Pancreas (tissue), 10 donors: Measurements from ENCODE around the gene MICB. TPM values are rescaled to one million over a fixed set of nuclear protein-coding genes. Genes with fewer than 3 reads are reported as not detected.

ENCODE experiments used
- ATAC-seq, 4 donors: fragments of 200-7000 bp; cut with Tn5 transposase; one replicate each; pipeline versions ENCODE4 v1.8.0 to v1.9.1; 2020; ENCODE audit warnings: mild to moderate bottlenecking in 4 of 4, moderate library complexity in 4 of 4
- DNase-seq, 6 donors: peaks; one replicate each; pipeline ENCODE4 v3.0.0-alpha.2; 2020
- FAIRE-seq: peaks from 2 replicates; lab custom pipeline; 2012; peaks lifted over from hg19 to GRCh38; lab: Jason Lieb, UNC
- H3K27ac ChIP-seq, 4 donors: fragments of 200-600 bp; sonication (generic); 1 replicate in 3 of 4; 2 replicates in 1 of 4; pipeline versions ENCODE4 v1.5.0 to v1.8.0; 2020
- H3K27me3 ChIP-seq, 4 donors: fragments of 200-600 bp; one replicate each; pipeline ENCODE4 v1.8.0; 2021
- H3K36me3 ChIP-seq, 3 donors: fragments of 200-600 bp; sonication (generic) in 1 of 3; one replicate each; pipeline versions ENCODE4 v1.5.0 to v1.8.0; 2020 to 2021
- H3K4me1 ChIP-seq, 3 donors: fragments of 200-600 bp; one replicate each; pipeline ENCODE4 v1.8.0; 2021
- H3K4me3 ChIP-seq, 4 donors: fragments of 200-600 bp; sonication (generic) in 2 of 4; one replicate each; pipeline versions ENCODE4 v1.5.0 to v1.8.0; 2020 to 2021
- H3K9me3 ChIP-seq, 4 donors: fragments of 200-600 bp; one replicate each; pipeline ENCODE4 v1.8.0; 2021
- WGBS, 2 donors: extraction: QIAGEN DNeasy Blood & Tissue Kit; methylation state at CpG; one replicate each; pipeline ENCODE4 v1.1.7; 2013; 5-methylcytosine and 5-hydroxymethylcytosine counted together
- intact Hi-C, 3 donors: fragments of 100-400 bp; cut with DNase I; formaldehyde crosslinking; loops; one replicate each; pipeline versions ENCODE4 v1.11.1 to v1.14.2; 2022
- polyA plus RNA-seq, 2 donors: library from polyadenylated mRNA; stranded (reverse); fragments of 200-250 nt; gene quantifications; one replicate each; pipeline ENCODE4 v1.2.3, GENCODE V29; 2013
- total RNA-seq, 6 donors: library from RNA; stranded (reverse); fragmentation: NEBNext Ultra II Directional in 4 of 6; extraction: Animal tissue kit (Norgen Biotek cat#: 25700) in 4 of 6; gene quantifications; one replicate each; pipeline versions ENCODE4 v1.2.1 to v1.2.4, GENCODE V29; 2021 to 2023
- TF ChIP-seq, protein P1 (sequence below), 4 donors: fragments of 200-600 bp; sonication (generic) in 3 of 4; IDR thresholded peaks; one replicate each; pipeline versions ENCODE4 v1.5.0 to v1.8.0; 2021; ENCODE audit warnings: antibody characterized with exemption in 4 of 4
- donor health status: healthy with polysubstance abuse.
- donor health status: DM: no; HTN: no; CAD: no; lungs with moderate emphysema.
- donor health status: DM: no; HTN: no; CAD: no.
- donor health status: control.
- donor health status: control.
- donor health status: Bipolar disorder and iron deficiency.
- donor health status: DM: yes; HTN: yes; CAD: no.
- donor health status: DM: no; HTN: no; CAD: no.
- donor health status: DM: no; HTN: no; CAD: no.
- donor health status: DM: yes; HTN: yes; CAD: no.

Gene MICB
- total and polyA plus RNA-seq, 8 donors = 0.23 to 1.7 (median 0.51) TPM

DNA sequence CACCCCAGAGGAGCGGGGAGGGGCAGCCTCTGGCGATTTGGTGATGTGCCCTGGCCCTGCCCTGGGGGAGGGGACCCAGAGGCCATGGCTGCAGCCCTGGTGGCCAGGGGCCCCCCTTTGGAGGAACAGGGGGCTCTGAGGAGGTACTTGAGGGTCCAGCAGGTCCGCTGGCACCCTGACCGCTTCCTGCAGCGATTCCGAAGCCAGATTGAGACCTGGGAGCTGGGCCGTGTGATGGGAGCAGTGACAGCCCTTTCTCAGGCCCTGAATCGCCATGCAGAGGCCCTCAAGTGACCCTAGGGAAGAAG is 60.3 kb downstream of the MICB start:
- ATAC-seq = no peak
- Histone ChIP-seq H3K27ac (no peak overlapping the region), H3K27me3 (no peaks in the 10 kb centered on the region), H3K4me3 (no peak overlapping the region), H3K9me3 (no peaks in the 10 kb centered on the region), H3K36me3 (peaks cover 0 to 20% (median 8%) of the 10 kb centered on the region in 3 donors), H3K4me1 (peaks cover 0 to 7% (median 0%) of the 10 kb centered on the region in 3 donors)
- intact Hi-C loops = no loop called here
- TF ChIP-seq, protein P1, sequence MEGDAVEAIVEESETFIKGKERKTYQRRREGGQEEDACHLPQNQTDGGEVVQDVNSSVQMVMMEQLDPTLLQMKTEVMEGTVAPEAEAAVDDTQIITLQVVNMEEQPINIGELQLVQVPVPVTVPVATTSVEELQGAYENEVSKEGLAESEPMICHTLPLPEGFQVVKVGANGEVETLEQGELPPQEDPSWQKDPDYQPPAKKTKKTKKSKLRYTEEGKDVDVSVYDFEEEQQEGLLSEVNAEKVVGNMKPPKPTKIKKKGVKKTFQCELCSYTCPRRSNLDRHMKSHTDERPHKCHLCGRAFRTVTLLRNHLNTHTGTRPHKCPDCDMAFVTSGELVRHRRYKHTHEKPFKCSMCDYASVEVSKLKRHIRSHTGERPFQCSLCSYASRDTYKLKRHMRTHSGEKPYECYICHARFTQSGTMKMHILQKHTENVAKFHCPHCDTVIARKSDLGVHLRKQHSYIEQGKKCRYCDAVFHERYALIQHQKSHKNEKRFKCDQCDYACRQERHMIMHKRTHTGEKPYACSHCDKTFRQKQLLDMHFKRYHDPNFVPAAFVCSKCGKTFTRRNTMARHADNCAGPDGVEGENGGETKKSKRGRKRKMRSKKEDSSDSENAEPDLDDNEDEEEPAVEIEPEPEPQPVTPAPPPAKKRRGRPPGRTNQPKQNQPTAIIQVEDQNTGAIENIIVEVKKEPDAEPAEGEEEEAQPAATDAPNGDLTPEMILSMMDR (IDR thresholded peaks at IDR 0.05) = no peak
- FAIRE-seq = no peak
- WGBS, 2 donors = 88 to 90% methylated on average over 8 of the region's 8 CpGs
- DNase-seq = no peak

DNA sequence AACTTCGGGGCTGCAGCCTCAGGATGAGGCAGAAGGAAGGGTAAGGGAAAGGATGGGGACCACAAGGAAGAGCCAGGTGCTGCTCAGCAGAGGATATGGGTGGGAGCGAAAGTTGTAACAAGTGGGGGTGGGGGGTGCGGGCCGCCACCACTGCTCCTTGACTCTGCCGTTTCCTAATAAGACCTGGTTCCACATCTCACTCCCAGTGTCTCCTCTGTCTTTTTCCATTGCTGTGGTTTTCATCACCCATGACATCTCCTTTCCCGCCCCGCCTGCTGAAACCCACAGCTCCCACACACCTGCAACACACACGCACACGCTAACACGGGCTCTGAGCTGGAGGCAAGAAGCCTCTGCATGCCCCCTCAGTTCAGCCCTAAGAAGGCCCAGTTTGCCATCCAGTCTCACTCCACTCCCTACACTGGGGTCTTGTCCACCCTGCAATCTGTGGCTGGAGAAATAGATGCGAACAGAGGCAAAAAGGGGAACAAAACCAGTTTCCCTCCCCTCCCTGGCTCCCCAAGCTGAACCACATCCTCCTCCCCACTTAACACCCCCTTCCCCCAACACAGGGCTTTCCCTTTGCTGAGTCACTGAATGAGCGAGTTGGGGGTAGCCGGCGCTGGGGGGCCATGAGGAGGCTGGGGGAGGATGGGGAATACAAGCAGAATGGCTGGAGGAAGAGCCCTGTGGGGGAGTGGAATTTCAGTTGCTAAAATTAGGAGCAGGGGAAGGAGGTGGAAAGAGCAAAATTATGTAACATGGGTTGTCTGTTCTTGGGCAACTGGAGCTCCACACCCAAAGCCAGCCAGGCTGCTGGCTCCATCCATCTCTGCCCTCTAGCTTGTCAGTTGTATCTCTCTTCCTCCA is 60.9 kb downstream of the MICB start:
- TF ChIP-seq, protein P1 (IDR thresholded peaks at IDR 0.05) = no peak
- no peaks in the 10 kb centered on the region for H3K9me3 ChIP-seq
- intact Hi-C loops = no loop called here
- H3K4me1 ChIP-seq = peaks cover 0 to 7% (median 0%) of the 10 kb centered on the region in 3 donors
- H3K36me3 ChIP-seq = peaks cover 0 to 20% (median 8%) of the 10 kb centered on the region in 3 donors
- H3K27ac ChIP-seq = no peak overlapping the region
- WGBS, 2 donors = 84 to 91% methylated on average over 14 of the region's 14 CpGs
- ATAC-seq (peak in 3 of 4 donors; percentile 21 to 66 (median 65)), FAIRE-seq (no peak), DNase-seq (peak in 1 of 6 donors; percentile 40)
- H3K27me3 ChIP-seq = no peaks in the 10 kb centered on the region
- no peak overlapping the region for H3K4me3 ChIP-seq

DNA sequence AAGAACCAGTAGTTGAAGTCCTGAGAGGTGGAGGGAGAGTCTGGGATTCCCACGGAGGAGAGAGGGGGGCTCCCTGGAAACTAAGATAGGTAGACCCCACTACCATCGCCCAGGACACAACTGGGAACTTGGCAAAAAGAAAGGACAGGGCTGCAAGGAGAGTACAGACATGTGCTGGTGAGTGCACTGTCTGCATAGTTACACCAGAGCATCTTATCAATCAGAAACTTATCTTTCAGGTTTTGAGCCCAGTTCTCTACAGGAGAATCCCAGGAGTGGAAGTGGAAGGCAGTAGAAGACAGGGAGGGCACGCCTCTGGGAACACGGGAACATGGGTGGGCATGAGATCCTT is 61.6 kb downstream of the MICB start:
- ATAC-seq = no peak
- DNase-seq = no peak
- TF ChIP-seq, protein P1 (IDR thresholded peaks at IDR 0.05) = no peak
- intact Hi-C loops = no loop called here
- 72 to 85% methylated on average over 4 of the region's 4 CpGs for WGBS, 2 donors
- no peak for FAIRE-seq
- Histone ChIP-seq H3K36me3 (peaks cover 0 to 20% (median 8%) of the 10 kb centered on the region in 3 donors), H3K4me3 (no peak overlapping the region), H3K27me3 (no peaks in the 10 kb centered on the region), H3K4me1 (peaks cover 0 to 7% (median 0%) of the 10 kb centered on the region in 3 donors), H3K9me3 (no peaks in the 10 kb centered on the region), H3K27ac (peak overlapping the region in 2 of 4 donors; percentile 5 to 37)

DNA sequence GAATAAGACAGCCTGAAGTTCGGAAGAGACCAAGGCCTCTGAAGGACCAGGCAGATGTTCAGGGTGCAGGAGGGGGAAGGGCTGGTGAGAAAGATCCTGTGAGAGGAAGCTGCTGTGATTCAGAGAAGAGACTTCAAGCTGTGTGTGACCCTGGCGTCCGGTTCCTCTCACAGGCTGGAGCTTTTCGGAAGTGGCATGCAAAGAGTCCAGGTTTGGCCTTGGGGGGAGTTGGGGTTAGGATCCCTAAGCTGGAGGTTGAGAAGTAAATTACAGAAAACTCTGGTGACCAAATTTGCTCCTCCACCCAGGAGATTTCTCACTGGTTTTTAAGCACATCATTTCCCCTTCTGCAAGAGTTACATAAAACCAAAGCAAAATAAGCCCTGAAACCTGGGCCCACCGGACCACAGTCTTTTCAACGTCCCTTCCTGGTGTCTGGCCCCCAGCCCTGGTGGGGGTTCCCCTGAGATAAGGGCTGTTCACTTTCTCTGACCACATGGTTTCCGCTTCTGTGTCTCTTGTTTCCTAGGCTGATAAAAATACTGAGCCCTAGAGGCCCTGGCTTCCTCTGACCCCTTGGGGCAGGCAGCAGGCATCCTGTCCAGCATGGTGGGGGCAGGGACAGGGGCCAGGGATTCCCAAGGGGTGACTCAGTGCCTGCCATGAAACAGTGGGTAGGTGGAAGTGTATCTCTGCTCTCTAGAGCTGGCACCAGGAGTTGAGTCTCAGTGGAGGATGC is 62.2 kb downstream of the MICB start:
- Histone ChIP-seq H3K4me3 (no peak overlapping the region), H3K27me3 (no peaks in the 10 kb centered on the region), H3K9me3 (no peaks in the 10 kb centered on the region), H3K4me1 (peaks cover 0 to 7% (median 0%) of the 10 kb centered on the region in 3 donors), H3K36me3 (peaks cover 0 to 20% (median 8%) of the 10 kb centered on the region in 3 donors), H3K27ac (peak overlapping the region in 2 of 4 donors; percentile 5 to 37)
- 79 to 85% methylated on average over 7 of the region's 7 CpGs for WGBS, 2 donors
- TF ChIP-seq, protein P1 (IDR thresholded peaks at IDR 0.05) = no peak
- no peak for FAIRE-seq
- peak in 1 of 6 donors; percentile 46 for DNase-seq
- intact Hi-C loops = no loop called here
- peak in 3 of 4 donors; percentile 33 to 68 (median 65) for ATAC-seq
